PC-3 (cell line): ENCODE results near the gene PTPRN2. TPM values are rescaled to one million over a fixed set of nuclear protein-coding genes. Genes with fewer than 3 reads are reported as not detected.

ENCODE experiments used
- ATAC-seq: fragments of 200-7000 bp; cut with Tn5 transposase; 2 replicates; pipeline ENCODE4 v1.9.1; 2020; ENCODE audit warnings: mild to moderate bottlenecking, moderate library complexity
- BruUV-seq: library from RNA; stranded (reverse); fragments of 400-500 nt; replicated peaks from 2 replicates; lab custom pipeline; 2021; lab: Mats Ljungman, UMichigan
- CTCF ChIA-PET: fragments of 300-600 bp; sonication (Branson Sonifier 250); formaldehyde crosslinking; loops from one replicate; lab custom pipeline; 2022; ENCODE audit warnings: antibody characterized with exemption; lab: Charles Lee
- POLR2A ChIA-PET: fragments of 300-600 bp; sonication (Branson Sonifier 250); formaldehyde crosslinking; loops from one replicate; lab custom pipeline; 2022; ENCODE audit warnings: antibody characterized with exemption; ENCODE audit not compliant: unreplicated experiment; lab: Charles Lee
- DNase-seq: peaks from one replicate; pipeline ENCODE4 v3.0.0-alpha.2; 2015
- H2AFZ ChIP-seq: fragments of 300-600 bp; sonication (generic); 2 replicates; pipeline ENCODE4 v1.6.0; 2016; ENCODE audit warnings: antibody characterized with exemption, low read length
- H3F3A ChIP-seq: fragments of 300-600 bp; sonication (generic); one replicate; pipeline ENCODE4 v1.6.0; 2017; ENCODE audit warnings: antibody characterized with exemption, low read length, control low read depth, mild to moderate bottlenecking; ENCODE audit not compliant: unreplicated experiment
- H3K27ac ChIP-seq: fragments of 300-600 bp; sonication (generic); 2 replicates; pipeline ENCODE4 v1.5.1; 2016; ENCODE audit warnings: mild to moderate bottlenecking, low read length
- H3K27me3 ChIP-seq: fragments of 300-600 bp; sonication (generic); 2 replicates; pipeline ENCODE4 v1.6.1; 2016; ENCODE audit warnings: low read length, mixed read lengths
- H3K36me3 ChIP-seq: fragments of 300-600 bp; sonication (generic); 2 replicates; pipeline ENCODE4 v1.6.1; 2016; ENCODE audit warnings: low read depth, mixed run types, low read length, mixed read lengths
- H3K4me1 ChIP-seq: fragments of 300-600 bp; sonication (generic); 2 replicates; pipeline ENCODE4 v1.5.1; 2016; ENCODE audit warnings: low read length; ENCODE audit not compliant: insufficient read depth
- H3K4me2 ChIP-seq: fragments of 300-600 bp; sonication (generic); 2 replicates; pipeline ENCODE4 v1.6.0; 2016; ENCODE audit warnings: low read length
- H3K4me3 ChIP-seq: fragments of 300-600 bp; sonication (generic); 2 replicates; pipeline ENCODE4 v1.5.1; 2016; ENCODE audit warnings: mild to moderate bottlenecking, low read length, mixed read lengths
- H3K79me2 ChIP-seq: fragments of 300-600 bp; sonication (generic); 2 replicates; pipeline ENCODE4 v1.6.1; 2017; ENCODE audit warnings: low read length, mixed read lengths
- H3K9ac ChIP-seq: fragments of 300-600 bp; sonication (generic); 2 replicates; pipeline ENCODE4 v1.6.0; 2016; ENCODE audit warnings: mild to moderate bottlenecking, low read length
- H3K9me2 ChIP-seq: fragments of 300-600 bp; sonication (generic); replicated peaks from 2 replicates; pipeline ENCODE4 v1.6.1; 2016; ENCODE audit warnings: mixed run types, low read length, mixed read lengths
- H3K9me3 ChIP-seq: fragments of 300-600 bp; sonication (generic); 2 replicates; pipeline ENCODE4 v1.6.1; 2016; ENCODE audit warnings: low read length, mixed read lengths
- H4K20me1 ChIP-seq: fragments of 300-600 bp; sonication (generic); 2 replicates; pipeline ENCODE4 v1.6.1; 2016; ENCODE audit warnings: low read length, mixed read lengths
- EZH2 ChIP-seq: fragments of 300-600 bp; sonication (generic); IDR thresholded peaks from one replicate; pipeline ENCODE4 v1.6.1; 2017; ENCODE audit warnings: antibody characterized with exemption, mild to moderate bottlenecking, low read length; ENCODE audit not compliant: unreplicated experiment
- EZH2phosphoT487 ChIP-seq: fragments of 300-600 bp; sonication (generic); IDR thresholded peaks from 2 replicates; pipeline ENCODE4 v1.6.1; 2018; ENCODE audit warnings: mild to moderate bottlenecking, antibody characterized with exemption, low read length, borderline replicate concordance
- intact Hi-C: fragments of 100-400 bp; cut with micrococcal nuclease; formaldehyde crosslinking; loops from 2 replicates; pipeline ENCODE4 v1.9.0; 2023
- total RNA-seq: library from RNA; depleted of rRNA; stranded (reverse); fragments of >200 nt; gene quantifications from 2 replicates; pipeline ENCODE4 v1.2.3, GENCODE V29; 2014
- TF ChIP-seq, protein P1 (sequence below): fragments of 300-600 bp; sonication (generic); conservative IDR thresholded peaks from 2 replicates; pipeline ENCODE4 v1.5.1; 2017; ENCODE audit warnings: antibody characterized with exemption, low read depth, mild to moderate bottlenecking, low read length

Gene PTPRN2
- total RNA-seq, 1 experiment from 2014 or later = 3.2 TPM

GRCh38 chr7:158023681-158024350, 563.8 kb downstream of the PTPRN2 start:
- H2AFZ ChIP-seq = no peak overlapping the region
- peak; percentile 8 for DNase-seq
- H3K79me2 ChIP-seq = no peaks in the 10 kb centered on the region
- ChIA-PET POLR2A (no interaction called here), CTCF (no interaction called here)
- H3K4me3 ChIP-seq = no peak overlapping the region
- H3K9me2 ChIP-seq = no peaks in the 10 kb centered on the region
- peaks cover 27% of the 10 kb centered on the region; the same call in 1 of the 2 replicates for H3K27me3 ChIP-seq
- no peak overlapping the region for H3K9ac ChIP-seq
- no peaks in the 10 kb centered on the region for H3K9me3 ChIP-seq
- BruUV-seq = no TSS peak
- no peaks in the 10 kb centered on the region for H3K4me1 ChIP-seq
- no peaks in the 10 kb centered on the region for H4K20me1 ChIP-seq
- H3K27ac ChIP-seq = no peak overlapping the region
- intact Hi-C loops = no loop called here
- no peak for ATAC-seq
- H3K4me2 ChIP-seq = no peak overlapping the region
- H3F3A ChIP-seq = no peaks in the 10 kb centered on the region
- H3K36me3 ChIP-seq = no peaks in the 10 kb centered on the region
- TF ChIP-seq EZH2phosphoT487 = no peak
- TF ChIP-seq, protein P1, sequence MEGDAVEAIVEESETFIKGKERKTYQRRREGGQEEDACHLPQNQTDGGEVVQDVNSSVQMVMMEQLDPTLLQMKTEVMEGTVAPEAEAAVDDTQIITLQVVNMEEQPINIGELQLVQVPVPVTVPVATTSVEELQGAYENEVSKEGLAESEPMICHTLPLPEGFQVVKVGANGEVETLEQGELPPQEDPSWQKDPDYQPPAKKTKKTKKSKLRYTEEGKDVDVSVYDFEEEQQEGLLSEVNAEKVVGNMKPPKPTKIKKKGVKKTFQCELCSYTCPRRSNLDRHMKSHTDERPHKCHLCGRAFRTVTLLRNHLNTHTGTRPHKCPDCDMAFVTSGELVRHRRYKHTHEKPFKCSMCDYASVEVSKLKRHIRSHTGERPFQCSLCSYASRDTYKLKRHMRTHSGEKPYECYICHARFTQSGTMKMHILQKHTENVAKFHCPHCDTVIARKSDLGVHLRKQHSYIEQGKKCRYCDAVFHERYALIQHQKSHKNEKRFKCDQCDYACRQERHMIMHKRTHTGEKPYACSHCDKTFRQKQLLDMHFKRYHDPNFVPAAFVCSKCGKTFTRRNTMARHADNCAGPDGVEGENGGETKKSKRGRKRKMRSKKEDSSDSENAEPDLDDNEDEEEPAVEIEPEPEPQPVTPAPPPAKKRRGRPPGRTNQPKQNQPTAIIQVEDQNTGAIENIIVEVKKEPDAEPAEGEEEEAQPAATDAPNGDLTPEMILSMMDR = no peak
- TF ChIP-seq EZH2 = no peak

- no peak overlapping the region for H3K4me2 ChIP-seq
- no peak overlapping the region for H3K27ac ChIP-seq
- no peaks in the 10 kb centered on the region for H3K36me3 ChIP-seq
- no peaks in the 10 kb centered on the region for H3F3A ChIP-seq
- H2AFZ ChIP-seq = no peak overlapping the region
- H3K4me3 ChIP-seq = no peak overlapping the region
- no peaks in the 10 kb centered on the region for H4K20me1 ChIP-seq
- no peaks in the 10 kb centered on the region for H3K79me2 ChIP-seq
- H3K9me3 ChIP-seq = no peaks in the 10 kb centered on the region
- DNase-seq = no peak
- H3K27me3 ChIP-seq = peaks cover 24% of the 10 kb centered on the region; the same call in 1 of the 2 replicates
- CTCF ChIA-PET = no interaction called here
- POLR2A ChIA-PET = no interaction called here
- no peak for TF ChIP-seq EZH2
- H3K9me2 ChIP-seq = no peaks in the 10 kb centered on the region
- intact Hi-C loops = no loop called here
- BruUV-seq = no TSS peak
- H3K4me1 ChIP-seq = no peaks in the 10 kb centered on the region
- ATAC-seq = no peak
- no peak overlapping the region for H3K9ac ChIP-seq
Measured at GRCh38 chr7:158023157-158023556, 564.5 kb downstream of the PTPRN2 start.

- Histone ChIP-seq H4K20me1 (no peaks in the 10 kb centered on the region), H3K27ac (no peak overlapping the region), H3K4me3 (no peak overlapping the region), H3K36me3 (no peaks in the 10 kb centered on the region), H3K4me2 (no peak overlapping the region), H3F3A (no peaks in the 10 kb centered on the region), H2AFZ (no peak overlapping the region), H3K4me1 (no peaks in the 10 kb centered on the region), H3K9ac (no peak overlapping the region), H3K79me2 (no peaks in the 10 kb centered on the region), H3K9me3 (no peaks in the 10 kb centered on the region), H3K27me3 (peaks cover 19% of the 10 kb centered on the region; the same call in 1 of the 2 replicates), H3K9me2 (no peaks in the 10 kb centered on the region)
- POLR2A ChIA-PET = no interaction called here
- ATAC-seq (no peak), DNase-seq (no peak)
- intact Hi-C loops = no loop called here
- BruUV-seq = no TSS peak
- CTCF ChIA-PET = no interaction called here
- TF ChIP-seq, protein P1 = no peak
- TF ChIP-seq EZH2 (no peak), EZH2phosphoT487 (no peak)
Measured at GRCh38 chr7:158022601-158023000, 565.0 kb downstream of the PTPRN2 start.
